HL-60 (cell line): ENCODE measurements around the gene FOXA2.

Experiments
- DNase-seq, 2 experiments: peaks; one replicate each; pipeline ENCODE4 v3.0.0-alpha.2; 2010 to 2020; ENCODE audit warnings: low read depth in 1 of 2, low spot score in 1 of 2
- H3K27ac ChIP-seq: fragments of 250-450 bp; sonication (Bioruptor Pico); replicated peaks from 2 replicates; pipeline ENCODE4 v1.5.1; 2020; ENCODE audit warnings: mild to moderate bottlenecking, moderate library complexity
- H3K27me3 ChIP-seq: fragments of 250-450 bp; sonication (Bioruptor Pico); 2 replicates; pipeline ENCODE4 v1.5.1; 2021; ENCODE audit warnings: mild to moderate bottlenecking, moderate library complexity; ENCODE audit not compliant: insufficient read depth, poor library complexity, severe bottlenecking
- H3K4me3 ChIP-seq: replicated peaks from 2 replicates; pipeline ENCODE4 v1.5.1; 2011; ENCODE audit warnings: mild to moderate bottlenecking, control low read depth, low read length; ENCODE audit not compliant: insufficient read depth
- GABPA ChIP-seq: IDR thresholded peaks from 2 replicates; pipeline ENCODE4 v1.6.1; 2012; ENCODE audit warnings: low read depth
- POLR2AphosphoS5 ChIP-seq: IDR thresholded peaks from 2 replicates; pipeline ENCODE4 v1.6.1; 2012; ENCODE audit warnings: low read depth
- SPI1 ChIP-seq: IDR thresholded peaks from 2 replicates; pipeline ENCODE4 v1.6.1; 2012; ENCODE audit warnings: low read depth, mild to moderate bottlenecking, borderline replicate concordance
- TF ChIP-seq, protein P1 (sequence below): IDR thresholded peaks from 2 replicates; pipeline ENCODE4 v1.6.1; 2012; ENCODE audit warnings: low read depth; ENCODE audit not compliant: insufficient replicate concordance
- TF ChIP-seq, protein P2 (sequence below): IDR thresholded peaks from one replicate; pipeline ENCODE4 v1.5.1; 2011; ENCODE audit warnings: low read length, control low read depth, inconsistent platforms; ENCODE audit not compliant: insufficient read depth

The FOXA2 gene

DNA sequence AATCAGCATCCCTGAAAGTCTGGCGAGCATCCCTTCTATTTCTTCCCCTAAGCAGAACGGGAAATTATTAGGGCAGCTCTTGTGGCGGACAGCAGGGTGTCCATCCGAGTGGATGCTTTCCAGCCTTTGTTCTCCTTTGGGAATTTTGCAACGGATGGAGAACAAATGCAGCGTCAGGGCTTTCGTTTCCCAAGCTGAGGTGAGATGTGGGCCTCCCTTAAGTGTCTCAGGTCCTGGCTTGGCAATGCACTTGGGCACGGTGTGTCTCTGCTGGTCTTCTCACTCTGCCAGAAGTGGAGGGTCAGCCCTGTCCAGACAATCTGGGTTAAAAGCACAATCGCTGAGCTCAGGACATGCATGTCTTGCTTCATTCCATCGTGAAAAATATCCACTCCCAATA is 43.5 kb downstream of the FOXA2 start:
- Histone ChIP-seq H3K27ac (no peak overlapping the region), H3K4me3 (no peak overlapping the region), H3K27me3 (peaks cover 4% of the 10 kb centered on the region)
- no peak for TF ChIP-seq POLR2AphosphoS5
- TF ChIP-seq, protein P1, sequence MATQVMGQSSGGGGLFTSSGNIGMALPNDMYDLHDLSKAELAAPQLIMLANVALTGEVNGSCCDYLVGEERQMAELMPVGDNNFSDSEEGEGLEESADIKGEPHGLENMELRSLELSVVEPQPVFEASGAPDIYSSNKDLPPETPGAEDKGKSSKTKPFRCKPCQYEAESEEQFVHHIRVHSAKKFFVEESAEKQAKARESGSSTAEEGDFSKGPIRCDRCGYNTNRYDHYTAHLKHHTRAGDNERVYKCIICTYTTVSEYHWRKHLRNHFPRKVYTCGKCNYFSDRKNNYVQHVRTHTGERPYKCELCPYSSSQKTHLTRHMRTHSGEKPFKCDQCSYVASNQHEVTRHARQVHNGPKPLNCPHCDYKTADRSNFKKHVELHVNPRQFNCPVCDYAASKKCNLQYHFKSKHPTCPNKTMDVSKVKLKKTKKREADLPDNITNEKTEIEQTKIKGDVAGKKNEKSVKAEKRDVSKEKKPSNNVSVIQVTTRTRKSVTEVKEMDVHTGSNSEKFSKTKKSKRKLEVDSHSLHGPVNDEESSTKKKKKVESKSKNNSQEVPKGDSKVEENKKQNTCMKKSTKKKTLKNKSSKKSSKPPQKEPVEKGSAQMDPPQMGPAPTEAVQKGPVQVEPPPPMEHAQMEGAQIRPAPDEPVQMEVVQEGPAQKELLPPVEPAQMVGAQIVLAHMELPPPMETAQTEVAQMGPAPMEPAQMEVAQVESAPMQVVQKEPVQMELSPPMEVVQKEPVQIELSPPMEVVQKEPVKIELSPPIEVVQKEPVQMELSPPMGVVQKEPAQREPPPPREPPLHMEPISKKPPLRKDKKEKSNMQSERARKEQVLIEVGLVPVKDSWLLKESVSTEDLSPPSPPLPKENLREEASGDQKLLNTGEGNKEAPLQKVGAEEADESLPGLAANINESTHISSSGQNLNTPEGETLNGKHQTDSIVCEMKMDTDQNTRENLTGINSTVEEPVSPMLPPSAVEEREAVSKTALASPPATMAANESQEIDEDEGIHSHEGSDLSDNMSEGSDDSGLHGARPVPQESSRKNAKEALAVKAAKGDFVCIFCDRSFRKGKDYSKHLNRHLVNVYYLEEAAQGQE, result no peak
- no peak for TF ChIP-seq SPI1
- TF ChIP-seq GABPA, result no peak
- TF ChIP-seq, protein P2, sequence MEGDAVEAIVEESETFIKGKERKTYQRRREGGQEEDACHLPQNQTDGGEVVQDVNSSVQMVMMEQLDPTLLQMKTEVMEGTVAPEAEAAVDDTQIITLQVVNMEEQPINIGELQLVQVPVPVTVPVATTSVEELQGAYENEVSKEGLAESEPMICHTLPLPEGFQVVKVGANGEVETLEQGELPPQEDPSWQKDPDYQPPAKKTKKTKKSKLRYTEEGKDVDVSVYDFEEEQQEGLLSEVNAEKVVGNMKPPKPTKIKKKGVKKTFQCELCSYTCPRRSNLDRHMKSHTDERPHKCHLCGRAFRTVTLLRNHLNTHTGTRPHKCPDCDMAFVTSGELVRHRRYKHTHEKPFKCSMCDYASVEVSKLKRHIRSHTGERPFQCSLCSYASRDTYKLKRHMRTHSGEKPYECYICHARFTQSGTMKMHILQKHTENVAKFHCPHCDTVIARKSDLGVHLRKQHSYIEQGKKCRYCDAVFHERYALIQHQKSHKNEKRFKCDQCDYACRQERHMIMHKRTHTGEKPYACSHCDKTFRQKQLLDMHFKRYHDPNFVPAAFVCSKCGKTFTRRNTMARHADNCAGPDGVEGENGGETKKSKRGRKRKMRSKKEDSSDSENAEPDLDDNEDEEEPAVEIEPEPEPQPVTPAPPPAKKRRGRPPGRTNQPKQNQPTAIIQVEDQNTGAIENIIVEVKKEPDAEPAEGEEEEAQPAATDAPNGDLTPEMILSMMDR, result no peak
- DNase-seq, result no peak

DNA sequence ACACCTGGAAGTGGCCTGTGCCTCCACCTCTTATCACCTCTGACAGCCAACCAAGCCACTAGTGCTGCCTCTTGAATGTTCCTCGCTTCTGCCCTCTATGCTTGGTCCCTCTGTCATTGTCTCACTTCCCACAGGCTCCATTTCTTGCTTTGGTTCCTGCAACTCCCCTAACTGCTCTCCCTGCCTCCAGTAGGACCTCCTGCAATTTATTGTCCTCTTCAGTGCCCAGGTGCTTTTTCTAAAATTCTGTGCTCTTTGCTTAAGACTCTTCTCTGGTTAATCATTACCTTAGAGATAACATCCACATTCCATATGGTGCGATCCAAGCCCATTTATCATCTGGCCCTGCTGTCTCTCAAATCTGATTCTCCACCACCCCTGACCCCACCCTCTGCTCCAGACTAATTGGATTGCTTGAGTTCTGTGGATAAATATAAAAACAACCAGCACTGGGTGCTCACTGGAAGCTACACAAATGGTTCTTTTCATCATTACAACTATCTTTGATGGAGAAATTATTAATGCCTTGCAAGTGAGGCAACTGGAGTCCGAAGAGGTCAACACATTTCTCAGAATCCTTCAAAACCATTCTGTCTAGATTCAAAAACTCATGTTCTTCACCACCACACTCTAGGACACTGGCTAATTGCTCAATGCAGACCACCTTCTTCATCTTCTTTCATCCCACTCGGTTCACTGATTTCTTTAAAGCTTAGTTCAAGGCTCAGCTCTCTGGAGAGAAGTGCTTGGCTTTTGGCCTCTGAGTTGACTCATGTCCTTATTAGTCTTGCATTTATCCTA is 47.2 kb downstream of the FOXA2 start:
- no peaks in the 10 kb centered on the region for H3K27me3 ChIP-seq
- no peak for DNase-seq
- TF ChIP-seq, protein P2, result no peak
- TF ChIP-seq SPI1 (no peak), GABPA (no peak), POLR2AphosphoS5 (no peak)
- TF ChIP-seq, protein P1, result no peak
- no peak overlapping the region for H3K27ac ChIP-seq
- H3K4me3 ChIP-seq, result no peak overlapping the region

DNA sequence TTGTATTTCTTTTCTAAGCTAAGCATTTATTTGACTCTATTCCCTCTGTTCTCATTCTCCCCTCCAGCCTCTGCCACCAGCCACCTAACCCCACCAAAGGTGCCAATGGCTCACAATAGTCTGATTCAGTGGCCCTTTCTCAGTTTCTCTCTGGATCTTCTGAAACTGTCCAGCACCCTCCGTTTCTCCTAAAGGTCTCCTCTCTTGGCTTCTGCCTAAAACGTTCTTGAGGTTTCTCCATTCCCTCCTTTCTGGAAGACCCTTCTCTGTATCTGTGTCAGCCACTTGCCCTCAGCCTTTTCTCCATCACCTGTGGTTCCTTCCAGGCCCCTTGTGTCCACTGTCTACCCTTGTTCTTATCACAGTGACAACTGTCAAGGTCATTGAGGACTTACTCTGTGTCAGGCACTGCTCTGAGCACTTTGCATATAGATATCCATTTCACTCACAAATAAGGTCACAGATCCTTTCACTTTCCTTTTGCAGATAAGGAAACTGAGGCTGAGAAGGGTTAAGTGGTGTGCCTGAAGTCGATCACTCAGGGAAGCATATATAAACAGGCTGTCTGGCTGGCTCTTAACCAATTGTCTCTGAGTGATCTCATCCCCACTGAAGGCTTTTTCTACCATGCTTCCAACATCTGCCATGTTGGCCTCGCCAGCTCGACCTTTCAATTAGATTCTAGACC is 48.1 kb downstream of the FOXA2 start:
- no peak overlapping the region for H3K4me3 ChIP-seq
- no peak for DNase-seq
- TF ChIP-seq, protein P1, result no peak
- TF ChIP-seq GABPA (no peak), SPI1 (no peak), POLR2AphosphoS5 (no peak)
- TF ChIP-seq, protein P2, result no peak
- H3K27ac ChIP-seq, result no peak overlapping the region
- H3K27me3 ChIP-seq, result no peaks in the 10 kb centered on the region
